Subcutaneous adipose tissue (tissue), 4 donors: Measurements from ENCODE around the gene OR52H1. TPM values are rescaled to one million over a fixed set of nuclear protein-coding genes. Genes with fewer than 3 reads are reported as not detected.

Experiments
- CTCF ChIP-seq: fragments of 450-650 bp; IDR thresholded peaks from one replicate; pipeline ENCODE4 v1.5.1; 2016; ENCODE audit warnings: low read depth, mild to moderate bottlenecking, control low read depth, antibody characterized with exemption, moderate library complexity
- total RNA-seq, 4 donors: library from RNA; depleted of rRNA; stranded (reverse); fragments of >200 nt; gene quantifications; one replicate each; pipeline ENCODE4 v1.1.0, GENCODE V29; 2016

The OR52H1 gene
- total RNA-seq, 4 donors from 2014 or later: not detected

GRCh38 chr11:5553343-5553742 lies 5.0 kb upstream of the OR52H1 start:
- TF ChIP-seq CTCF: no peak

GRCh38 chr11:5550440-5551095 lies 2.2 kb upstream of the OR52H1 start:
- TF ChIP-seq CTCF: no peak

- TF ChIP-seq CTCF: no peak
Measured at GRCh38 chr11:5547982-5548381, 358 bp downstream of the OR52H1 start.

GRCh38 chr11:5546457-5546856 lies 1.9 kb downstream of the OR52H1 start:
- no peak for TF ChIP-seq CTCF

GRCh38 chr11:5541427-5541826 lies 6.9 kb downstream of the OR52H1 start:
- no peak for TF ChIP-seq CTCF

- no peak for TF ChIP-seq CTCF
Measured at GRCh38 chr11:5536482-5536881, 11.9 kb downstream of the OR52H1 start.

- TF ChIP-seq CTCF: no peak
Measured at GRCh38 chr11:5534046-5534445, 14.3 kb downstream of the OR52H1 start.
